Kidney (tissue), 14 donors: ENCODE data around the gene CNTFR. TPM values are rescaled to one million over a fixed set of nuclear protein-coding genes. Genes with fewer than 3 reads are reported as not detected.

Experiments used
- DNase-seq, 5 donors: peaks; one replicate each; pipeline ENCODE4 v3.0.0-alpha.2; 2013 to 2020
- FAIRE-seq: peaks from 2 replicates; lab custom pipeline; 2012; peaks lifted over from hg19 to GRCh38; lab: Jason Lieb, UNC
- H3K27ac ChIP-seq, 2 donors: one replicate each; pipeline ENCODE4 v1.7.0; 2013; ENCODE audit warnings: low read depth in 2 of 2, low read length in 2 of 2, inconsistent platforms in 1 of 2
- H3K27me3 ChIP-seq: one replicate; pipeline ENCODE4 v1.7.1; 2013; ENCODE audit warnings: low read length, inconsistent platforms; ENCODE audit not compliant: control insufficient read depth, insufficient read depth
- H3K36me3 ChIP-seq, 3 donors: one replicate each; pipeline versions ENCODE4 v1.7.0 to v1.7.1; 2013; ENCODE audit warnings: low read length in 3 of 3, control low read depth in 1 of 3, inconsistent platforms in 1 of 3; ENCODE audit not compliant: insufficient read depth in 3 of 3, control insufficient read depth in 2 of 3
- H3K4me1 ChIP-seq, 3 donors: one replicate each; pipeline versions ENCODE4 v1.7.0 to v1.7.1; 2013; ENCODE audit warnings: low read length in 3 of 3, inconsistent platforms in 1 of 3, low read depth in 1 of 3; ENCODE audit not compliant: control insufficient read depth in 2 of 3, insufficient read depth in 2 of 3
- H3K4me3 ChIP-seq, 3 donors: one replicate each; pipeline versions ENCODE4 v1.7.0 to v1.8.1; 2013; ENCODE audit warnings: low read length in 3 of 3, control low read depth in 1 of 3, inconsistent platforms in 1 of 3
- H3K9ac ChIP-seq, 3 donors: one replicate each; pipeline versions ENCODE4 v1.7.0 to v1.7.1; 2013; ENCODE audit warnings: low read length in 3 of 3, control low read depth in 1 of 3, inconsistent platforms in 1 of 3
- H3K9me3 ChIP-seq, 3 donors: one replicate each; pipeline versions ENCODE4 v1.7.0 to v1.7.1; 2013; ENCODE audit warnings: low read length in 3 of 3, control low read depth in 1 of 3, inconsistent platforms in 1 of 3; ENCODE audit not compliant: control insufficient read depth in 2 of 3, insufficient read depth in 1 of 3
- intact Hi-C: fragments of 100-400 bp; cut with DNase I; formaldehyde crosslinking; loops from one replicate; pipeline ENCODE4 v1.11.1; 2022
- polyA plus RNA-seq: library from polyadenylated mRNA; stranded (reverse); fragments of 350-450 nt; fragmentation: Illumina TruSeq; extraction: RNeasy Lipid Tissue Mini Kit (QIAGEN cat#74804); gene quantifications from one replicate; pipeline ENCODE4 v1.2.3, GENCODE V29; 2014; ENCODE audit warnings: low read depth, low replicate concordance; ENCODE audit not compliant: insufficient read depth
- total RNA-seq: library from RNA; stranded (reverse); fragmentation: NEBNext Ultra II Directional; extraction: Animal tissue kit (Norgen Biotek cat#: 25700); gene quantifications from one replicate; pipeline ENCODE4 v1.2.1, GENCODE V29; 2021
- TF ChIP-seq, protein P1 (sequence below): IDR thresholded peaks from 3 replicates; pipeline ENCODE4 v1.5.1; 2012; ENCODE audit warnings: mild to moderate bottlenecking, moderate library complexity, borderline replicate concordance; ENCODE audit not compliant: insufficient read depth; ENCODE audit errors: extremely low read depth
- donor health status: control.
- donor health status: control.
- donor health status: control.
- donor health status: control.
- donor health status: control.
- donor health status: DM: yes; HTN: yes; CAD: no.
- donor health status: Normal renal cell carcinoma (clear cell type).

Gene CNTFR
- total and polyA plus RNA-seq, 2 donors from 2014 or later, result 1.7 to 3.7 TPM

- DNase-seq (peak; percentile 67 to 73 (median 71)), FAIRE-seq (no peak)
- H3K27me3 ChIP-seq, result no peaks in the 10 kb centered on the region
- intact Hi-C loops, result no loop called here
- H3K4me1 ChIP-seq, result peaks cover 3 to 10% (median 7%) of the 10 kb centered on the region in 3 donors
- TF ChIP-seq, protein P1, sequence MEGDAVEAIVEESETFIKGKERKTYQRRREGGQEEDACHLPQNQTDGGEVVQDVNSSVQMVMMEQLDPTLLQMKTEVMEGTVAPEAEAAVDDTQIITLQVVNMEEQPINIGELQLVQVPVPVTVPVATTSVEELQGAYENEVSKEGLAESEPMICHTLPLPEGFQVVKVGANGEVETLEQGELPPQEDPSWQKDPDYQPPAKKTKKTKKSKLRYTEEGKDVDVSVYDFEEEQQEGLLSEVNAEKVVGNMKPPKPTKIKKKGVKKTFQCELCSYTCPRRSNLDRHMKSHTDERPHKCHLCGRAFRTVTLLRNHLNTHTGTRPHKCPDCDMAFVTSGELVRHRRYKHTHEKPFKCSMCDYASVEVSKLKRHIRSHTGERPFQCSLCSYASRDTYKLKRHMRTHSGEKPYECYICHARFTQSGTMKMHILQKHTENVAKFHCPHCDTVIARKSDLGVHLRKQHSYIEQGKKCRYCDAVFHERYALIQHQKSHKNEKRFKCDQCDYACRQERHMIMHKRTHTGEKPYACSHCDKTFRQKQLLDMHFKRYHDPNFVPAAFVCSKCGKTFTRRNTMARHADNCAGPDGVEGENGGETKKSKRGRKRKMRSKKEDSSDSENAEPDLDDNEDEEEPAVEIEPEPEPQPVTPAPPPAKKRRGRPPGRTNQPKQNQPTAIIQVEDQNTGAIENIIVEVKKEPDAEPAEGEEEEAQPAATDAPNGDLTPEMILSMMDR, result no peak
- no peak overlapping the region for H3K9ac ChIP-seq
- no peak overlapping the region for H3K4me3 ChIP-seq
- no peaks in the 10 kb centered on the region for H3K36me3 ChIP-seq
- no peak overlapping the region for H3K27ac ChIP-seq
- H3K9me3 ChIP-seq, result no peaks in the 10 kb centered on the region
These were observed 36.9 kb downstream of the CNTFR start for GRCh38 chr9:34552606-34552981.

- TF ChIP-seq, protein P1, result no peak
- Histone ChIP-seq H3K27ac (no peak overlapping the region), H3K27me3 (no peaks in the 10 kb centered on the region), H3K36me3 (no peaks in the 10 kb centered on the region), H3K4me3 (no peak overlapping the region), H3K4me1 (peaks cover 3 to 10% (median 7%) of the 10 kb centered on the region in 3 donors), H3K9ac (no peak overlapping the region), H3K9me3 (no peaks in the 10 kb centered on the region)
- DNase-seq (peak in 2 of 5 donors; percentile 53 to 57), FAIRE-seq (no peak)
- intact Hi-C loops, result no loop called here
These were observed 37.5 kb downstream of the CNTFR start for GRCh38 chr9:34551751-34552605.

GRCh38 chr9:34550681-34551270 lies 38.7 kb downstream of the CNTFR start:
- no peak for FAIRE-seq
- Histone ChIP-seq H3K4me3 (no peak overlapping the region), H3K27me3 (no peaks in the 10 kb centered on the region), H3K4me1 (peaks cover 3 to 10% (median 7%) of the 10 kb centered on the region in 3 donors), H3K9ac (no peak overlapping the region), H3K9me3 (no peaks in the 10 kb centered on the region), H3K27ac (no peak overlapping the region), H3K36me3 (no peaks in the 10 kb centered on the region)
- TF ChIP-seq, protein P1, result no peak
- intact Hi-C loops, result no loop called here
- DNase-seq, result peak in 1 of 5 donors; percentile 40
